Kidney epithelial cell (primary cell): Measurements from ENCODE around the gene DCAF17. TPM values are rescaled to one million over a fixed set of nuclear protein-coding genes. Genes with fewer than 3 reads are reported as not detected.

ENCODE experiments used
- DNase-seq: peaks from one replicate; pipeline ENCODE4 v3.0.0-alpha.2; 2010; ENCODE audit warnings: low read depth
- H3K27me3 ChIP-seq: 2 replicates; pipeline ENCODE4 v1.6.0; 2011; ENCODE audit warnings: low read length; ENCODE audit not compliant: control insufficient read depth, insufficient read depth
- H3K36me3 ChIP-seq: 2 replicates; pipeline ENCODE4 v1.5.1; 2011; ENCODE audit warnings: low read length; ENCODE audit not compliant: control insufficient read depth, insufficient read depth
- H3K4me3 ChIP-seq: 2 replicates; pipeline ENCODE4 v1.5.1; 2011; ENCODE audit warnings: low read depth, mild to moderate bottlenecking, control low read depth, low read length
- total RNA-seq: library from RNA; depleted of rRNA; stranded (reverse); fragments of >200 nt; gene quantifications from 2 replicates; pipeline ENCODE4 v1.2.3, GENCODE V29; 2015
- TF ChIP-seq, protein P1 (sequence below): IDR thresholded peaks from 2 replicates; pipeline ENCODE4 v1.5.1; 2011; ENCODE audit warnings: mild to moderate bottlenecking, moderate library complexity, low read length, control low read depth, inconsistent platforms; ENCODE audit not compliant: insufficient read depth, poor library complexity, severe bottlenecking

DCAF17 gene
- total RNA-seq, 1 donor from 2014 or later: 18.5 TPM

DNA sequence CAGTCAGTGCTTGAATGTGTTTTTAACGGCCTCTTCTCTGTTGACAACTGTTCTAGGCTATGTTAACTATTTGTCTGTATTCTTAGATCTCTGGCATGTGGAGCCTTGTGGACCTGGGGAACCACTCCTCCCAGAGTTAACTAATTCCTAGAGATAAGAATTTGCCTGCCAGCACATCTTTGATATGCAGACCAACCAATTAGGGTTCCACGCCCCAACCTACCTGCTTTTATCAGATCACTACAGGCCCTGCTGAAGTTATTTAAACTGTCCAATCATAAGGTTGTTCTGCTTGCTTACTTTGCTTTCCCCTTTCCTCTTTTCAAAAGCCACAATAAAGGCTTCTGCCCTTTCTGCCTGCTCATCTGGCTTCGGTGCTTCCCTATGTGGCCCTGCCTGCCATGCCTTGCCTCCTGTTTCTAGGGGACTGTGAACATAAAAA, 79.7 kb downstream of the DCAF17 start:
- no peaks in the 10 kb centered on the region for H3K27me3 ChIP-seq
- H3K36me3 ChIP-seq: no peaks in the 10 kb centered on the region
- TF ChIP-seq, protein P1, sequence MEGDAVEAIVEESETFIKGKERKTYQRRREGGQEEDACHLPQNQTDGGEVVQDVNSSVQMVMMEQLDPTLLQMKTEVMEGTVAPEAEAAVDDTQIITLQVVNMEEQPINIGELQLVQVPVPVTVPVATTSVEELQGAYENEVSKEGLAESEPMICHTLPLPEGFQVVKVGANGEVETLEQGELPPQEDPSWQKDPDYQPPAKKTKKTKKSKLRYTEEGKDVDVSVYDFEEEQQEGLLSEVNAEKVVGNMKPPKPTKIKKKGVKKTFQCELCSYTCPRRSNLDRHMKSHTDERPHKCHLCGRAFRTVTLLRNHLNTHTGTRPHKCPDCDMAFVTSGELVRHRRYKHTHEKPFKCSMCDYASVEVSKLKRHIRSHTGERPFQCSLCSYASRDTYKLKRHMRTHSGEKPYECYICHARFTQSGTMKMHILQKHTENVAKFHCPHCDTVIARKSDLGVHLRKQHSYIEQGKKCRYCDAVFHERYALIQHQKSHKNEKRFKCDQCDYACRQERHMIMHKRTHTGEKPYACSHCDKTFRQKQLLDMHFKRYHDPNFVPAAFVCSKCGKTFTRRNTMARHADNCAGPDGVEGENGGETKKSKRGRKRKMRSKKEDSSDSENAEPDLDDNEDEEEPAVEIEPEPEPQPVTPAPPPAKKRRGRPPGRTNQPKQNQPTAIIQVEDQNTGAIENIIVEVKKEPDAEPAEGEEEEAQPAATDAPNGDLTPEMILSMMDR: no peak

GRCh38 chr2:171514908-171515582, 81.0 kb downstream of the DCAF17 start:
- no peak for DNase-seq
- TF ChIP-seq, protein P1: no peak
- H3K27me3 ChIP-seq: no peaks in the 10 kb centered on the region
- H3K4me3 ChIP-seq: no peak overlapping the region
- H3K36me3 ChIP-seq: no peaks in the 10 kb centered on the region

More for the DNA sequence above, 79.7 kb downstream of the DCAF17 start:
- DNase-seq: no peak
- H3K4me3 ChIP-seq: no peak overlapping the region

- DNase-seq: no peak
- H3K36me3 ChIP-seq: no peaks in the 10 kb centered on the region
- TF ChIP-seq, protein P1: no peak
- no peaks in the 10 kb centered on the region for H3K27me3 ChIP-seq
- no peak overlapping the region for H3K4me3 ChIP-seq
Measured at GRCh38 chr2:171515672-171516298, 81.8 kb downstream of the DCAF17 start.

DNA sequence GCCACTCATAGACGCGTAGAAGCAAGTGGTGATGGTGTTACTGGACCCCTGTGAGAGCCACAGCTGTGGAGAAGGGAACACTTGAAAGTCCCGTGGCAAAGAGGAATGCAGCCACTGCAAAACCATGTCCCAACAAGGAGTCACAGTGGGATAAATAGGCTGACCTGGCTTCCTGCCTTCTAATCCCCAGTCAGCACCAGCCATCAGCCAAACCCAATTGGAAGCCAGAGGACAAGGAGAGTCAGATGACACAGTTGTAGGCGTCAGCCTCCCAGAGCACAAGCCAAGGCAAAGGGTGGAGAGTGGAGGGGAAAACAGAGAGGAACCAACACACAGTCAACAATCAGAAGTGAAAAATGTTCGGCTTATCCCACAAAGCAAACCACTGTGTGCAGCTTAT, 82.8 kb downstream of the DCAF17 start:
- H3K27me3 ChIP-seq: no peaks in the 10 kb centered on the region
- TF ChIP-seq, protein P1: no peak
- no peak overlapping the region for H3K4me3 ChIP-seq
- no peak for DNase-seq
- H3K36me3 ChIP-seq: no peaks in the 10 kb centered on the region

DNA sequence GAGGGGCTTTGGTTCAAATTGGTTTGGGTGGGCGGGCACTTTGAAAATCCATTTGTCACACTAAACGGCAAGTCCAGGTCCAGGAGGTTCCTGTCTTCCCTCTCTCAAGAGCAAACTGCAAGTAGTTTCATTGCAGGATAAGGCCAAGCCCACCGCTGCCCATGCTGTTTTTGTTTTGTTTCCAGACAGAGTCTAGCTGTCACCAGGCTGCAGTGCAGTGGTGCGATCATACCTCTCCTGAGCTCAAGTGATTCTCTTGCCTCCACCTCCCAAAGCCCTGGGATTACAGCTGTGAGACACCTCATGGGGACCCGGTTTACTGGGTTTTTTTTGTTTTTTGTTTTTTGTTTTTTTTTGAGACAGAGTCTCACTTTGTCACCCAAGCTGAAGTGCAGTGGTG, 86.4 kb downstream of the DCAF17 start:
- DNase-seq: no peak
- no peaks in the 10 kb centered on the region for H3K27me3 ChIP-seq
- TF ChIP-seq, protein P1: no peak
- H3K4me3 ChIP-seq: no peak overlapping the region
- H3K36me3 ChIP-seq: no peaks in the 10 kb centered on the region
